VCaP (cell line): ENCODE results near the gene ADGRL3.

Source experiments
- H3K27ac ChIP-seq: fragments of 450-650 bp; 2 replicates; pipeline ENCODE4 v1.5.1; 2017
- TF ChIP-seq, protein P1 (sequence below): fragments of 450-650 bp; conservative IDR thresholded peaks from 2 replicates; pipeline ENCODE4 v1.5.1; 2017; ENCODE audit warnings: mild to moderate bottlenecking, moderate library complexity

ADGRL3 gene

DNA sequence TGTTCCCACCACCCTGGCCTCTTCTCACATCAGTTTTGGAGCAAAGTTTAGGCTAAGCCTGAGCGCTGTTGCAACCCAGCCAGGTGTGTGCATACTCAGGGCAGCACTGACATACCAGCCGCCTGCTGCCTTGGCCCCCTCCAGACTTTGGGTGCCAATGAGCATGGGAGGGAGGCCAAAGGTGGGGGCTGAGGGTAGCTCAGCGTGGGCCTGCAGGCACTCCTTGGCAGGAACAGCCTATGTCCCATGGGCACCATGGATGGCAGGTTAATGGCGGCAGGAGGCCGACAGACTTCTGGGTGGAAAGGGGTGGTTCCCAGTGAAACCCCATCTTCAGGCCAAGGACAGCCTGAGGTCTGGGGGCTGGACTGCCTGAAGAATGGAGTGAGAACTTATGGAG lies 462.2 kb downstream of the ADGRL3 start:
- TF ChIP-seq, protein P1, sequence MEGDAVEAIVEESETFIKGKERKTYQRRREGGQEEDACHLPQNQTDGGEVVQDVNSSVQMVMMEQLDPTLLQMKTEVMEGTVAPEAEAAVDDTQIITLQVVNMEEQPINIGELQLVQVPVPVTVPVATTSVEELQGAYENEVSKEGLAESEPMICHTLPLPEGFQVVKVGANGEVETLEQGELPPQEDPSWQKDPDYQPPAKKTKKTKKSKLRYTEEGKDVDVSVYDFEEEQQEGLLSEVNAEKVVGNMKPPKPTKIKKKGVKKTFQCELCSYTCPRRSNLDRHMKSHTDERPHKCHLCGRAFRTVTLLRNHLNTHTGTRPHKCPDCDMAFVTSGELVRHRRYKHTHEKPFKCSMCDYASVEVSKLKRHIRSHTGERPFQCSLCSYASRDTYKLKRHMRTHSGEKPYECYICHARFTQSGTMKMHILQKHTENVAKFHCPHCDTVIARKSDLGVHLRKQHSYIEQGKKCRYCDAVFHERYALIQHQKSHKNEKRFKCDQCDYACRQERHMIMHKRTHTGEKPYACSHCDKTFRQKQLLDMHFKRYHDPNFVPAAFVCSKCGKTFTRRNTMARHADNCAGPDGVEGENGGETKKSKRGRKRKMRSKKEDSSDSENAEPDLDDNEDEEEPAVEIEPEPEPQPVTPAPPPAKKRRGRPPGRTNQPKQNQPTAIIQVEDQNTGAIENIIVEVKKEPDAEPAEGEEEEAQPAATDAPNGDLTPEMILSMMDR, result no peak
- no peak overlapping the region for H3K27ac ChIP-seq

DNA sequence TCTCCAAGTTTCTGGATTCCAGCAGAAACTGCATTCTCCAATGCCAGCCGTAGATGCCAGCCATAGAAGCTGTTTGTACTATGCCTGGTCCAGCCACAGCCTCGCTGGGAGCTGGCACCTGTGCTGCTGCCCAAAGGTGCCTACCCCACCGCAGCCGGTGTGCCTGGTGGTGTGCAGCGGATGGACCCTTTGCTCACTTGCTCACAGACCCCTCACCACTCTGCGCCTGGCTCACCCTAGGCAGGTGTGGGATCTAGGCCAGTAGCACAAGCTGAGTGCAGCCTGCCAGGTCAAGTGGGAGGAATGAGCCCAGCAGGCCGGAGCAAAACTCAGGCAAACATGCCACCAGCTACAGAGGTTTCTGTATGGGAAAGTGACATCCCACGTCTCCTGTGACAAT lies 463.2 kb downstream of the ADGRL3 start:
- TF ChIP-seq, protein P1, result no peak
- H3K27ac ChIP-seq, result no peak overlapping the region

GRCh38 chr4:61665649-61666048 lies 465.5 kb downstream of the ADGRL3 start:
- TF ChIP-seq, protein P1, result no peak
- no peak overlapping the region for H3K27ac ChIP-seq

GRCh38 chr4:61666244-61666643 lies 466.1 kb downstream of the ADGRL3 start:
- TF ChIP-seq, protein P1, result no peak
- H3K27ac ChIP-seq, result no peak overlapping the region

DNA sequence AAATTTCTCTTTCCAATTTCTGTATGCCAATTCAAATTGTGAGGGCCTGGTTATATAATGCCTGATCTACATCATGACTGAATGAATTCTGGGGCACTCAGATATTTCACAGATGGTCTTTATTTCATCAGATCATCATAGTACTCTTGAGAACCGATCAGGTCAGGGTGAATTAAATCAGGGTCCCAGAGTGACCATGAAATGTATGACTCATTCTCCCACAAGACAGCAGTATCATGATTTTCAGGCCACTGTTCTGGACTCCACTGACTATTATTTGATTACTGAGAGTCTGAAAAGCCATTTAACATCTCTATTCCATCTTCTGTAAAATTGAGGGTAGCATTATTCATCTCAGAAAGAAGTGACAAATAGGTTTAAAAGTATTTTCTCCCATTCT lies 471.5 kb downstream of the ADGRL3 start:
- H3K27ac ChIP-seq, result no peak overlapping the region
- TF ChIP-seq, protein P1, result no peak

DNA sequence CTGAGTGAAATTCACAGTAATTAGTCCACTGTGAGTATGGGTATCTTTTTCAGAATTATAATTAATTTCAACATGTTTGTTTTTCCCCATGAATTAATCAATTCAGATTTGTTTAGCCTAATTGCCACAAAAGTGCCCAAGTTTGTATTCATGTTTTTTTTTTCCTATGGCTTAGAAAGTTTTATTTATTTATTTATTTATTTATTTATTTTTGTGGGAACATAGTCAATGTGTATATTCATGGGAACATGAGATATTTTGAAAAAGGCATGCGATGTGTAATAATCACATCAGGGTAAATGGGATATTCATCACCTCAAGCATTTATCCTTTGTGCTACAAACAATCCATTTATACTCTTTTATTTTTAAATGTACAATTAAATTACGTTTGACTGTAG lies 475.3 kb downstream of the ADGRL3 start:
- no peak overlapping the region for H3K27ac ChIP-seq
- TF ChIP-seq, protein P1, result no peak

GRCh38 chr4:61678297-61678696 lies 478.2 kb downstream of the ADGRL3 start:
- TF ChIP-seq, protein P1, result no peak
- H3K27ac ChIP-seq, result no peak overlapping the region

- TF ChIP-seq, protein P1, result no peak
- no peak overlapping the region for H3K27ac ChIP-seq
These were observed 493.4 kb downstream of the ADGRL3 start for GRCh38 chr4:61693520-61693919.
